Adipocyte (in vitro differentiated cells): ENCODE data around the gene KLB.

ENCODE experiments used
- DNase-seq: peaks from one replicate; pipeline ENCODE4 v3.0.0-alpha.2; 2015; ENCODE audit warnings: low read depth
- H3K27me3 ChIP-seq: replicated peaks from 2 replicates; pipeline ENCODE4 v1.7.0; 2013; ENCODE audit warnings: mild to moderate bottlenecking, low read length, moderate library complexity; ENCODE audit not compliant: control insufficient read depth, insufficient read depth
- H3K36me3 ChIP-seq: 2 replicates; pipeline ENCODE4 v1.7.0; 2013; ENCODE audit warnings: low read length, mild to moderate bottlenecking, moderate library complexity; ENCODE audit not compliant: control insufficient read depth, insufficient read depth, severe bottlenecking
- H3K4me1 ChIP-seq: 2 replicates; pipeline ENCODE4 v1.7.0; 2013; ENCODE audit warnings: mild to moderate bottlenecking, low read length, moderate library complexity; ENCODE audit not compliant: control insufficient read depth, insufficient read depth
- H3K4me3 ChIP-seq: 2 replicates; pipeline ENCODE4 v1.7.0; 2013; ENCODE audit warnings: mild to moderate bottlenecking, low read length, moderate library complexity
- H3K9ac ChIP-seq: 2 replicates; pipeline ENCODE4 v1.7.0; 2013; ENCODE audit warnings: mild to moderate bottlenecking, low read length, moderate library complexity
- H3K9me3 ChIP-seq: 2 replicates; pipeline ENCODE4 v1.7.0; 2013; ENCODE audit warnings: mild to moderate bottlenecking, low read length, moderate library complexity; ENCODE audit not compliant: control insufficient read depth

Gene KLB

DNA sequence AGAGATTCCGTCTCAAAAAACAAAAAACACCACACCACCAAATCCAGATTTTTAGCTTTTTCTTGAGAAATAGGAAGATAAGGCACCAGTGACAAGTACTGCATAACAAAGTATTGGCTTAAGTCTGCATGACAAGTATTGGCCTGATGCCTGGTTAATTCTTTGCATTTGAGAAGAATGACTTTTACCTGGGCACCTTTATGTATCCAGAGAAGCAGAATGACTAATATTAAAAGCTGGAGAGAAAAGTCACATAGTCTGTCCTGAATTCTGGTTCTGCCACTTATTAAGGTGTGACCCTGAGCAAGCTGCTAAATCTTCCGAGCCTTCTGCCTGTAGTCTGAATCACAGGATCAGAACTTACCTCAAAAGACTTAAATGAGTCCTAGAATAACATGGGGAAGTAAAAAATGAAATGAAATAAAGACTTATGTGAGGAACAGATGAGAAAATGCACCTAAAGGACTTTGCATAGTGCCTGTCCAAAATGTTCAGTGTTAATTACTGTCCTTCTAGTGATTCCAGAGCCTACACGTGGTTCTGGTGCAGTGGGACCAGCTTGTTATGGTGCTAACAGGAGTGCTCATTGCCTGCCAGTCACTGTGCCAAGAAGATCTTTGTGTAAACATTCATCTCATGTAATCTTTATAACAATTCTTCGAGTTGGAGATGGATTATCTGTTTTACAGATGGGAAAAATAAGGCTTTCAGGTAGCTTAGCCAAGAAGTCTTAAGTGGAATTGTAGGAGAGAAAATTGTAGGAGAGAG is 88.9 kb downstream of the KLB start:
- Histone ChIP-seq H3K9me3 (no peaks in the 10 kb centered on the region), H3K36me3 (peaks cover 27% of the 10 kb centered on the region), H3K4me1 (peaks cover 38% of the 10 kb centered on the region), H3K9ac (peak overlapping the region; percentile 26), H3K27me3 (no peaks in the 10 kb centered on the region), H3K4me3 (no peak overlapping the region)
- peak; percentile 15 for DNase-seq

DNA sequence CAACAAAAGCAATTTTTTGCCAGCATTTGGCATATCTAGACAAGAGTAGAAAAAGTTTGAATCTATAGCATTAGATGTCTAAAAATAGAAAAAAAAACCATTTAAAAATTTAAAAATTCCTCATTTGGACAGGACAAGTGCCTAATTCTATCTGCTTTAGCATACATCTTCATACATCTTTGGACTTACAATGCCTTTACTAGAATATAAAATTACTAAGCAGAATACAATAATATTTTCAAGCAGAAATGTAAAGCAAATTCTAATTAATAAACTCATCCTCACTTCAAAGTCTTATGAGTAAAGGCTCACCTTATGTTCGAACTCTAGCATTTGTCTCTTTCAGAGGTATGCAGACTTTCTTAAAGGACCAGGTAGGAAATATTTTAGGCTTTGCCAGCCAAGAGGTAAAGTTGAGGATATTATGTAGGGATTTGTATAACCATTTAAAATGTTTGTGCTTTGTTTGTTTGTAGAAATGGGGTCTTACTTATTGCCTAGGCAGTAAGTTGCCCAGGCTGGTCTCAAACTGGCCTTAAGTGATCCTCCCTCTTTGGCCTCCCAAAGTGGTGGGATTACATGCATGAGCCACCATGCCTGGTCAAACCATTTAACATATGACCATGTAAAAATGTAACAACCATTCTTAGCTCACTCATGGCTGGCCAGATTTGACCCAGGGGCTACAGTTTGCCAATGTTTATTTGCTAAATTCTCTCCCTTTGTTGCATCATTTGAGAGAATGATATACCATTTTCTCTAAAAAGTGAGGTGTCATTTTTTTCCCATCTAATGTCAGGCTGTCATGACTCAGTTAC is 91.4 kb downstream of the KLB start:
- peak; percentile 42 for DNase-seq
- peak overlapping the region; percentile 30 for H3K9ac ChIP-seq
- no peak overlapping the region for H3K4me3 ChIP-seq
- peaks cover 39% of the 10 kb centered on the region for H3K36me3 ChIP-seq
- H3K4me1 ChIP-seq: peaks cover 52% of the 10 kb centered on the region
- H3K27me3 ChIP-seq: no peaks in the 10 kb centered on the region
- no peaks in the 10 kb centered on the region for H3K9me3 ChIP-seq

DNA sequence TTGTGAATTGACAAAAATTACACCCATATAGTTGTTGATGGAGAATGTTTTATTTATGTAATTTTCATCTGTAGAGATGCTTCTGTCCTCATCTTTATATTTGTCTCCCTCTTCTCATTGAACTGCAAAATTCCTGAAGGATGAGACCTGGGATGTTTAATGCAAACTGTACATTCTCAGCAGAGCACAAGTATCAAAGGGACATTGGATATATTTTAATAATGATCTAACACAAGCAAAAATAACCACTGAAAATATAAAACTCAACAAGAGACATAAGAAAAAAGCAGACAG is 91.9 kb downstream of the KLB start:
- Histone ChIP-seq H3K27me3 (no peaks in the 10 kb centered on the region), H3K36me3 (peaks cover 44% of the 10 kb centered on the region), H3K4me3 (no peak overlapping the region), H3K9ac (peak overlapping the region; percentile 30), H3K9me3 (no peaks in the 10 kb centered on the region), H3K4me1 (peaks cover 57% of the 10 kb centered on the region)
- DNase-seq: no peak
